Heart left ventricle (tissue), 16 donors: Measurements from ENCODE around the gene SKI. TPM values are rescaled to one million over a fixed set of nuclear protein-coding genes. Genes with fewer than 3 reads are reported as not detected.

Source experiments
- ATAC-seq, 4 donors: fragments of 200-7000 bp; cut with Tn5 transposase; one replicate each; pipeline ENCODE4 v1.9.1; 2020 to 2022; ENCODE audit warnings: moderate library complexity in 4 of 4, mild to moderate bottlenecking in 3 of 4, moderate number of reproducible peaks in 1 of 4
- DNase-seq, 5 donors: peaks; one replicate each; pipeline ENCODE4 v3.0.0-alpha.2; 2020
- H3K27ac ChIP-seq, 12 donors: fragments of 200-600 bp; sonication (generic) in 4 of 12; one replicate each; pipeline versions ENCODE4 v1.5.0 to v1.8.0; 2016 to 2022; ENCODE audit warnings: mild to moderate bottlenecking in 2 of 12
- H3K27me3 ChIP-seq, 9 donors: fragments of 200-600 bp; sonication (generic) in 2 of 9; one replicate each; pipeline versions ENCODE4 v1.5.1 to v1.8.0; 2016 to 2022; ENCODE audit warnings: mild to moderate bottlenecking in 3 of 9
- H3K36me3 ChIP-seq, 9 donors: fragments of 200-600 bp; sonication (generic) in 2 of 9; one replicate each; pipeline versions ENCODE4 v1.5.0 to v1.8.0; 2018 to 2022; ENCODE audit warnings: mild to moderate bottlenecking in 2 of 9
- H3K4me1 ChIP-seq, 12 donors: fragments of 200-600 bp; sonication (generic) in 4 of 12; one replicate each; pipeline versions ENCODE4 v1.5.0 to v1.8.0; 2016 to 2022; ENCODE audit warnings: mild to moderate bottlenecking in 3 of 12
- H3K4me3 ChIP-seq, 12 donors: fragments of 200-600 bp; sonication (generic) in 4 of 12; one replicate each; pipeline versions ENCODE4 v1.5.0 to v1.8.0; 2017 to 2022; ENCODE audit warnings: mild to moderate bottlenecking in 9 of 12, moderate library complexity in 4 of 12
- H3K9me3 ChIP-seq, 12 donors: fragments of 200-600 bp; sonication (generic) in 4 of 12; one replicate each; pipeline versions ENCODE4 v1.5.0 to v1.8.0; 2016 to 2022; ENCODE audit warnings: mild to moderate bottlenecking in 1 of 12
- POLR2A ChIP-seq, 2 donors: fragments of 450-650 bp; IDR thresholded peaks; one replicate each; pipeline ENCODE4 v1.6.1; 2017; ENCODE audit warnings: antibody characterized with exemption in 2 of 2, mild to moderate bottlenecking in 2 of 2, moderate library complexity in 2 of 2
- whole genome bisulfite sequencing, 4 donors: extraction: QIAGEN DNeasy Blood & Tissue Kit in 2 of 4; methylation state at CpG; one replicate each; pipeline versions ENCODE4 v1.1.5 to v1.1.7; 2013 to 2018; 5-methylcytosine and 5-hydroxymethylcytosine counted together
- intact Hi-C, 10 donors: fragments of 100-400 bp; cut with DNase I; formaldehyde crosslinking; loops; one replicate each; pipeline versions ENCODE4 v1.11.1 to v1.14.2; 2022
- polyA plus RNA-seq, 2 donors: library from polyadenylated mRNA; stranded (reverse); fragments of 200-250 nt; gene quantifications; one replicate each; pipeline ENCODE4 v1.2.3, GENCODE V29; 2013
- total RNA-seq, 9 donors: library from RNA; depleted of rRNA in 2 of 9; stranded (reverse); fragments of >200 nt in 2 of 9; fragmentation: NEBNext Ultra II Directional in 3 of 9; extraction: Animal tissue kit (Norgen Biotek cat#: 25700) in 3 of 9; gene quantifications; one replicate each; pipeline versions ENCODE4 v1.1.0 to v1.2.4, GENCODE V29; 2016 to 2023
- TF ChIP-seq, protein P1 (sequence below), 12 donors: fragments of 200-600 bp; sonication (generic) in 4 of 12; IDR thresholded peaks; one replicate each; pipeline versions ENCODE4 v1.5.0 to v1.8.0; 2018 to 2022; ENCODE audit warnings: antibody characterized with exemption in 12 of 12, mild to moderate bottlenecking in 5 of 12
- donor health status: ischemic (EF 13 %, LVEDD 7.1; RV severe dilation, severe dysfunction).
- donor health status: healthy with polysubstance abuse.
- donor health status: DM: no; HTN: yes; CAD: no.
- donor health status: DM: no; HTN: no; CAD: no.
- donor health status: ischemic (EF 25% LVEDD 6.9; RV normal size, moderate dysfunction).
- donor health status: ischemic (EF 25% LVEDD 5.7; RV mildly dilated, moderate dysfunction).
- donor health status: healthy.
- donor health status: DM: yes; HTN: yes; CAD: no.
- donor health status: ischemic (EF 35%, LVEDD 5.7; RV mildly dilated, moderate dysfunction).
- donor health status: nonischemic (EF 11% LVEDD 7.7; RV severe dilation, severe dysfunction).
- donor health status: DM: yes; HTN: yes; CAD: no.
- donor health status: PGD.
- donor health status: ischemic (EF 29% LVEDD 5.4; RV normal size, mild dysfunction).
- donor health status: nonischemic (EF 23%, LVEDD 6.1; RV moderate dilation, normal function).

SKI gene
- total and polyA plus RNA-seq, 11 donors = 16.9 to 52.7 (median 38.9) TPM

DNA sequence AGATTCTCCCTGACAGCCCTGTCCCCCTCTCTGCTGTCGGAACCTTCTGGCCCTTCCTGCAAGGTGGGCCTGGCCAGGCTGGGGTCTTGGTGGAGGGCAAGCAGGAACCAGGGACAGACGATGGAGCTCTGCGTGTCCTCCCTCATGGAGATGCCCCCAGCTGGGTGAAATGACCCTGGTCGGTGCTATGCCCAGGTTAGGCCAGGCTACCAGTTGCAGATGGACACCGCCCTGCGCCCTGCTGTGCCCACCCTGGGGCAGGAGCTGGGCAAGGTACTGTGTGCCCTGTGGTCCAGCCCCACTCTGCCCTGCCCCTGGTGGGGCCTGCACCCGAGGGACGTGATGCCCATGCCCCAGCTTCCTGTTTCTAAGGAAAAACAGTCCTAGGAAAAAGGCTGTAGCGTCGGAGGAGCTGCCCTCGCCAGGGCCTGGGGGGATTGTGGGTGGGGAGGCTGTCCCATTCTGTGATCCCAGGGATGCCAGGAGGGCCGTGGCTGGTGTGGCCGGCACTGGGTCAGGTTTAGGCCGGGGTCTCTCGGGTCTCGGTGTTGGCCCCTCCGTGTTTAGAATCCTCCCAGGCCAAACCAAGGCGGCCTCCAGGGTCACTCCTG lies 85.6 kb downstream of the SKI start:
- H3K36me3 ChIP-seq = peaks cover 0 to 10% (median 6%) of the 10 kb centered on the region in 9 donors
- ATAC-seq (no peak), DNase-seq (no peak)
- TF ChIP-seq, protein P1, sequence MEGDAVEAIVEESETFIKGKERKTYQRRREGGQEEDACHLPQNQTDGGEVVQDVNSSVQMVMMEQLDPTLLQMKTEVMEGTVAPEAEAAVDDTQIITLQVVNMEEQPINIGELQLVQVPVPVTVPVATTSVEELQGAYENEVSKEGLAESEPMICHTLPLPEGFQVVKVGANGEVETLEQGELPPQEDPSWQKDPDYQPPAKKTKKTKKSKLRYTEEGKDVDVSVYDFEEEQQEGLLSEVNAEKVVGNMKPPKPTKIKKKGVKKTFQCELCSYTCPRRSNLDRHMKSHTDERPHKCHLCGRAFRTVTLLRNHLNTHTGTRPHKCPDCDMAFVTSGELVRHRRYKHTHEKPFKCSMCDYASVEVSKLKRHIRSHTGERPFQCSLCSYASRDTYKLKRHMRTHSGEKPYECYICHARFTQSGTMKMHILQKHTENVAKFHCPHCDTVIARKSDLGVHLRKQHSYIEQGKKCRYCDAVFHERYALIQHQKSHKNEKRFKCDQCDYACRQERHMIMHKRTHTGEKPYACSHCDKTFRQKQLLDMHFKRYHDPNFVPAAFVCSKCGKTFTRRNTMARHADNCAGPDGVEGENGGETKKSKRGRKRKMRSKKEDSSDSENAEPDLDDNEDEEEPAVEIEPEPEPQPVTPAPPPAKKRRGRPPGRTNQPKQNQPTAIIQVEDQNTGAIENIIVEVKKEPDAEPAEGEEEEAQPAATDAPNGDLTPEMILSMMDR (IDR thresholded peaks at IDR 0.05) = no peak
- no peak for TF ChIP-seq POLR2A (IDR thresholded peaks at IDR 0.05)
- no peaks in the 10 kb centered on the region for H3K27me3 ChIP-seq
- 35 to 68% (median 62%) methylated on average over 14 to 18 of the region's 18 CpGs for WGBS, 4 donors
- peaks cover 0 to 77% (median 51%) of the 10 kb centered on the region in 12 donors for H3K4me1 ChIP-seq
- H3K9me3 ChIP-seq = no peaks in the 10 kb centered on the region
- peak overlapping the region; percentile 71 to 95 (median 88) for H3K27ac ChIP-seq
- intact Hi-C loops = loop anchor here in 8 of 10 donors (2.0 to 10.0 kb wide), 9 partner anchors 36 to 119 kb away; partner anchors contain the start of genes FAAP20 (in 3 of the 8) and SKI (in 1 of the 8)
- H3K4me3 ChIP-seq = peak overlapping the region in 10 of 12 donors; percentile 44 to 90 (median 73)

GRCh38 chr1:2314273-2314802 lies 86.2 kb downstream of the SKI start:
- intact Hi-C loops = loop anchor here in 8 of 10 donors (2.0 to 10.0 kb wide), 9 partner anchors 37 to 120 kb away; partner anchors contain the start of genes FAAP20 (in 3 of the 8) and SKI (in 1 of the 8)
- DNase-seq = peak; percentile 70 to 85 (median 77)
- H3K4me1 ChIP-seq = peaks cover 0 to 83% (median 53%) of the 10 kb centered on the region in 12 donors
- WGBS, 4 donors = 10 to 21% (median 14%) methylated on average over 17 to 54 of the region's 54 CpGs
- peak overlapping the region; percentile 34 to 90 (median 71) for H3K4me3 ChIP-seq
- H3K27me3 ChIP-seq = no peaks in the 10 kb centered on the region
- ATAC-seq = peak in 3 of 4 donors; percentile 5 to 21 (median 18)
- peak overlapping the region; percentile 71 to 95 (median 88) for H3K27ac ChIP-seq
- no peak for TF ChIP-seq POLR2A (IDR thresholded peaks at IDR 0.05)
- TF ChIP-seq, protein P1 (IDR thresholded peaks at IDR 0.05) = no peak
- H3K9me3 ChIP-seq = no peaks in the 10 kb centered on the region
- H3K36me3 ChIP-seq = peaks cover 0 to 4% (median under 1%) of the 10 kb centered on the region in 9 donors

DNA sequence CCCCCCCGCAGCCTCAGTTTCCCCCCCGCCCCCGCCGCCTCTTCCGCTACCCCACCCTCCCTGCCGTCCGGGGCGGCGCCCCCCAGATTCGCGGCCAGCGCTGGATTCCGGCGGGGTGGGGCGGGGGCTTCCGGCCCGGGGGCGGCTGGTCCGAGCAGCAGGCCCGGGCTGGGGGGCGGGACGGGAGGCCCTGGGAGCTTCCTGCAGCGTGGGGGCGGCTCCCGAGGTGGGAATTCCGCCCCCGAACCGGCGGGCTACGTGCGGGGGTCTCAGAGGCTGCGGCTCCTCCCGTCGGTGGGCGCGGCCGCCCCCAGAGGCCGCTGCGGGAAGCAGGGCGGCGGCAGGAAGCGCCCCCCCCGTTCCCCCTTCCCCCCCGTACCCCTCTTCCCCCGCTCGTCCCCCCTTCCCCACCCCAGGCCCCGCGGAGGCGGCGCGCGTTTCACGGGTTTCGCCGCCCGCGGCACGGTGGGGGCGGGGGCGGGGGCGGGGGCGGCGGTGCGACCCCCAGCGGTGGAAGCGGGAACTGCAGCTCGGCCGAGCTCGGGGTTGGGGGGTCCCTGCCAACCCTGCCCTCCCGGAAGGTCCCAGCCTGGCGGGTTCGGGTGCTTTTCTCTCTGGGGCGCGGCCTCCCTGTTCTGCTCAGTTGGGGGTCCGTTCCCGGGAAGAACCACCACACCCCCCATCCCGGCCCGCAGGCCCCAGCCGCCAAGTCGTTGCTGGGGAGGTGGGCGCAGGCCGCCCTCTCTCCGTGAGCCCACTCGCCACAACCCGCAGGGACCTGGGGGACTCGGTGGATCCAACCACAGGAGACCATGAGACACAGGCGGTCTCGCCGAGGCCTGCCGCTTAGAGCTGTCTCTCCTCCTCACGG lies 86.9 kb downstream of the SKI start:
- Histone ChIP-seq H3K4me1 (peaks cover 0 to 88% (median 55%) of the 10 kb centered on the region in 12 donors), H3K27ac (peak overlapping the region; percentile 71 to 95 (median 88)), H3K9me3 (no peaks in the 10 kb centered on the region), H3K36me3 (peaks cover 0 to 3% (median 0%) of the 10 kb centered on the region in 9 donors), H3K4me3 (peak overlapping the region; percentile 34 to 90 (median 71)), H3K27me3 (no peaks in the 10 kb centered on the region)
- ATAC-seq = peak in 3 of 4 donors; percentile 17 to 25 (median 25)
- peak; percentile 73 to 87 (median 81) for DNase-seq
- intact Hi-C loops = loop anchor here (2.0 to 10.0 kb wide), 12 partner anchors 38 to 120 kb away; partner anchors contain the start of genes FAAP20 (in 3 of the 10) and SKI (in 1 of the 10)
- TF ChIP-seq POLR2A (IDR thresholded peaks at IDR 0.05) = no peak
- TF ChIP-seq, protein P1 (IDR thresholded peaks at IDR 0.05) = peak; percentile 86 to 100 (median 98)
- WGBS, 4 donors = 9 to 56% (median 19%) methylated on average over 16 to 91 of the region's 91 CpGs
